Urothelium cell line (cell line): ENCODE data around the gene C2orf72.
"Not testable (repeated sequence)": the region's sequence is repeated elsewhere in the genome, so short reads cannot be mapped to it uniquely, and the experiment has no call there.

ENCODE experiments used
- DNase-seq: peaks from one replicate; pipeline ENCODE4 v3.0.0; 2011; ENCODE audit warnings: low spot score, mixed read lengths
- FAIRE-seq: peaks from 2 replicates; lab custom pipeline; 2011; peaks lifted over from hg19 to GRCh38; lab: Jason Lieb, UNC

Gene C2orf72

DNA sequence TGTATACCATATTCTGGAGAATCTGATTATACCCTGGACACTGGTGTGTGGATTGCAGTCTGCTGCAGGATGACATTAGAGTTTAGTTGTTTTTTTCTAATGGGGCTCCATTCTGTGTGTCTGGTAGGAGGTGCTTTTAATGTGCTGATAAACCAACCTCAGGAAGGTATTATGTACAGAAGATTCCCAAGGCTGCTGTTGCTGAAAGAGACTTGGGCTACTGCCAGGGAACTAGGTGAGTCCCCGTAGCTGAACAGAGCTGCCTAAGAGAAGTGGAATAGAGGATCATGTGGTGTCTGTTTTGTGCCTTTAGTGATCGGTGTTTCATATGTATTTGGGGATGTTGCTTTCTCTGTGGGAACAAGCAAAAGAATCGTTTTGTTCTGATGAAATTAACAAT lies 24.9 kb upstream of the C2orf72 start:
- DNase-seq (no peak), FAIRE-seq (no peak)

DNA sequence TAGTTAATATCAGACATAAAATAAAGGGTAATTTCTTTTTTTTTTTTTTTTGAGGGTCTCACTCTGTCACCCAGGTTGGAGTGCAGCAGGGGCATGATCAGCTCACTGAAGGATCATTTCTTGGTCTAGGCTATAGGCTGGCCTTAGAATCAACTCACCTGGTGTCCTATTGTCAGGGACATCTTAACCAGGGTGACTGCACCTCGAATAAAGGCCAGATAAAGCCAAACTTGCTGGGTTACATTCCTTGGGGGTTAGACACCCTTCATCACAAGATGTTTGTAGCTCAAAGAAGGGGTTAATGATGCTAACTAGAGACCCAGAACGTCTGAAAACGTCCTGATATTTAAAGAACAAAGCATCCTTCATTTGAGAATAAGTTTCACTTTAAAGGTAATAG lies 23.5 kb upstream of the C2orf72 start:
- no peak for DNase-seq
- no peak for FAIRE-seq

DNA sequence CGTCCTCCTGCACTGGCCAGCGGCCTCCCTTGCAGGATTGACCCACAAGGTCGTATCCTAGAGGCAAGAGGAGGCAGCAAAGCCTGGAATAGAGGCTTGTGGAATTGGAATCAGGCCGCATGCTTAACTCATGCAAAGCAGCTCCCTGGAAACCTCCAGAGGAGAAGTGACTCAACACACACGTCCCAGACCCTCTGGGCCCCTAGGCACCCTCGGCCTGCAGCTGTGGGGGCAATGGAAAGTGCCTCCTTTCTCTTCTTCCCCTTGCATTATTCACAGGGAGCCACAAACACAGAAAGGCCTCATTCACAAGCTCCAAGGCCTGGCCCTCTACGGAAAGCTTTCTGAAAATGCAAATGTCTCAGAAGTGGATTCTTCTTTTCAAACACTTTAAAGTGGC lies 21.8 kb upstream of the C2orf72 start:
- FAIRE-seq (no peak), DNase-seq (no peak)

DNA sequence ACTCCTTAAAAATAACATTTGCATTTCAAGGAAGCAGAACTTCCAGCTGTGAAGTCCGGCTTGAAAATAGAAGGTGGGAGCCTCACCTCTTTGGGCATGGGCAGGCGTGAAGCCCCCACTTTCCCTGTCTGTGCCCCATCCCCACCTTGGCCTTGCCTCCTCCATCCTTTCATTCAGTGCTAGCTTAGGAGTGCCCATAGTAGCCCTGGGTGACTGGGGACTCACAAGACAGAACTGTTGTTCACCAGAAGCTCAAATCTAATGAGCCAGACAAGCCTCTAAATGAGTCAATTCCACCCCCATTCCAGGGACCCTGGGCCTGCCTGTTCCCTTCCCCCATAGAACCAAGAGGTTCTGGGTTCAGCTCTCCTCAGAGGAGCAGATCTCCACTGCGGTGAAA lies 21.4 kb upstream of the C2orf72 start:
- no peak for DNase-seq
- FAIRE-seq: no peak

DNA sequence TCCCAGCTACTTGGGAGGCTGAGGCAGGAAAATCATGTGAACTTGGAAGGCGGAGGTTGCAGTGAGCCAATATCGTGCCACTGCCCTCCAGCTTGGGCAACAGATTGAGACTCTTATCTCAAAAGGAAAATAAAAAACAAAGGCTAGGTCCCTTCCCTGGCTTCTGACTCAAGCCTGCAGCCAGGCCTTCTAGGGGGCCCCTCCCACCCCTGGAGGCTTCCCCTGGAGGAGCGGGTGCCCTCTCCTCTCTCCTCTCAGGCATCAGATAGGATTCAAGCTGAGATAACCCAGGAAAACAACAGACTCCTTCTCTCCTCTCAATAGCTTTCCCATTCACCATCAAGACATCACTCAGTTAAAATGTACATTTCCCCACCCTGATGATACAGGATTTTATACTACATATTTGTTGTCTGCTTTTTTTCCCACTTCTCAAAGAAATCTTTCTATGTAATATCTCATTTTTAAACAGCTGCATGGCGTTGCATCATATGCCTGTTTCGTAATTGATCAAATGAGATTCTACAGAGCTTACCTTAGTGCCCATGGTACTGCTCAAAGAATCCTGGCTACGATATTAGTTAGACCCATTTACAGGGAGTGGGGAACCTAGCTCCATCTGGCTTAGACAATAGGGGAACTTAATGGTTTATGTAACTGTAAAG lies 20.6 kb upstream of the C2orf72 start:
- FAIRE-seq (no peak), DNase-seq (no peak)

DNA sequence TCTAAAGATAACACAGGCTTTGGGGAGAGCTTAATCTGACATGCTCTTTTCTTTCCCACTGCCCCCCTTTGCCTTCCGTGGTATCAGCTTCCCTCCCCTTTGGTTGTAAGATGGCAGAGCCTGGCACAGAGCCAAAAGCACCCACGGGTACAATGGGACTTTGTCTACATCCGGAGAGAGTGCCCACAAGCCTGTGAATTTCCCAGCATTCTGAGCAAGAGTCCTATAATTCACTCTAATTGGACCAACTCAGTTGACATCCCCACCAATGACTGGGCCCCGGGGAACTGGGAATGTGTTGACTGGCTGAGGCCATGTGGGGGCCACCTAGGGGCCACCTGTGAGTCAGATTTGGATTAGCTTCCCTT lies 20.1 kb upstream of the C2orf72 start:
- DNase-seq: no peak
- no peak for FAIRE-seq

DNA sequence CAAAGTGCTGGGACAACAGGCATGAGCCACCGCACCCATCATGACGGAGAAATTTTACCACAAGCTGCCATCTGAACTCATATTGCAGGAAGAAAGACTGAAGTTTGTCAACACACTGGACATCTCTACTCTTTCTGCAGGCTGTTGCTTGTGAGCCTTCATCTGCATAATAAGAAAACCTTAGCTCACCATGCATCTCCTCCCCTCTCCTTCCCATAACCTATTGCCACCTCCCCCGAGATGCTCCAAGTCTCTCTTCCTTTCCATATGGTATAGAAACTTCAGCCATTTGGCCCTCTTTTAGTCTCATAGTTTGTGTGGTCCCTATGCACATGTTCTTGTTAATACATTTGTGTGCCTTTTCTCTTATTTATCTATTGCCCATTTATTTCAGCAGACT lies 19.1 kb upstream of the C2orf72 start:
- no peak for FAIRE-seq

DNA sequence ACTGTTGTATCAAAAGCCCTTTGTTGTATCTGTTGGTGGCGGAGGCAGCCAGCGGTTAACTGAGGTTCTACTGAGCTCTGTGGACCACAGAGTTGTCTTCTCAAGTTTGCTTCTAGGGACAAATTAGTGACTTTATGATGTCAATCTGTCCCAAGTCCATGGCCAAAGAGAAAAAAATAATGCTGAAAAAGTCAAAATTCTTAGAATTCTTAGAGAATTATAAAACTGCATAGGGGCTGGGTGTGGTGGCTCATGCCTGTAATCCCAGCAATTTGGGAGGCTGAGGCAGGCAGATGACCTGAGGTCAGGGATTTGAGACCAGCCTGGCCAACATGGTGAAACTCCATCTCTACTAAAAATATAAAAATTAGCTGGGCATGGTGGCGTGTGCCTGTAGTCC lies 12.3 kb upstream of the C2orf72 start:
- not testable (repeated sequence) for FAIRE-seq, DNase-seq

More for the DNA sequence above, 19.1 kb upstream of the C2orf72 start:
- no peak for DNase-seq

DNA sequence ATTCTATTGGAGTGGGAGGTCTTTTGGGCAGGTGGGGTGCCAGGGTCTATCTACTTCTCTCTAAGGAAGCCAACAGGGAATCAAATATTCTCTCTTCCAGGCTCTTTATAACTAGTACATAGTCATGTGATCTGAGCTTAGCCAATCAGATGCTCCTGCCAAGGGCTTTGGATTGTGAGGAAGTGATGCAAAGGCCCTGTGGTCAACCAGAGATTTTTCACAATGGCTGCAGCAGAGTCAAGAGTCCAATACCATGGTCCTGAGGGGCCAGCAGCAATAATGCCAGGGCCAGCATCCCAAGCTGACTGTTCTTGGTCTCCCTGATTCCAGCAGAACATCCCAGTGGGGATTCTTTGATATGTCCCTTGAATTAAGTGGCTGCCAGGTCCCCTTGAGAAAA lies 8.4 kb upstream of the C2orf72 start:
- FAIRE-seq: no peak
- DNase-seq: no peak

DNA sequence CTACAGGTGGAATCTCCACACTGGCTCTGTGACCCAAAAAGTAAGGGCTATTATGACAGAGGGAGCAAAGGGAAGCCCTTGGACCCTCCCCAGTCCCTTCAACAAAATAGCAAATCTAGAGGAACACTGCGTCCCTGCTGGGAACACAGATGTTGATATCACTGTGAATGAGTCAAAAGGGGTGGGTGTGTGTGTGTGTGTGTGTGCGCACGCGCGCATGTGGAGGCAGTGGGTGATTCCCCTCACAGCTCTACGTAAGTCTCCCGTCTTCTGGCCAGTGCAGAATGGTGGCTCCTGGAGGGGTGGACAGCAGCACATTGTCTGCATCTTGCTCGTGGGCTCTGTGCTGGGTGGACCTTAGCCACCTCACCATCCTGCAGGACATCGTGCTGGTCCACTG lies 7.8 kb upstream of the C2orf72 start:
- no peak for FAIRE-seq
- DNase-seq: no peak

DNA sequence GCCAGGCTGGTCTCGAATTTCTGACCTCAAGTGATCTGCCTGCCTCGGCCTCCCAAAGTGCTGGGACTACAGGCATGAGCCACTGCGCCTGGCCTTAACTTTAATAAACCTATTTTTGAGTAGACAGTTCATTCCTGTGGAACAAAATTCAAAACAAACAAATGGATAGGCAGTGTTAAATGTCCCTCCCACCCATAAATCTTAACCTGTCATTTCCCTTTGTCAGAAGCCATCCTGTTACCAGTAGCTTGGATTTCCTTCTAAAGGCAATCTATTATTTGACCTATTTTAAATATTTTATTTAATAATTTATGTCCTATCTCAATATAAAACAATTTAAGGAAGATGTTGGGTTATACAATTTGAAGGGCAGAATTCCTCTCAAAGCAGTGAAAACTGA lies 6.6 kb upstream of the C2orf72 start:
- DNase-seq (no peak), FAIRE-seq (no peak)

DNA sequence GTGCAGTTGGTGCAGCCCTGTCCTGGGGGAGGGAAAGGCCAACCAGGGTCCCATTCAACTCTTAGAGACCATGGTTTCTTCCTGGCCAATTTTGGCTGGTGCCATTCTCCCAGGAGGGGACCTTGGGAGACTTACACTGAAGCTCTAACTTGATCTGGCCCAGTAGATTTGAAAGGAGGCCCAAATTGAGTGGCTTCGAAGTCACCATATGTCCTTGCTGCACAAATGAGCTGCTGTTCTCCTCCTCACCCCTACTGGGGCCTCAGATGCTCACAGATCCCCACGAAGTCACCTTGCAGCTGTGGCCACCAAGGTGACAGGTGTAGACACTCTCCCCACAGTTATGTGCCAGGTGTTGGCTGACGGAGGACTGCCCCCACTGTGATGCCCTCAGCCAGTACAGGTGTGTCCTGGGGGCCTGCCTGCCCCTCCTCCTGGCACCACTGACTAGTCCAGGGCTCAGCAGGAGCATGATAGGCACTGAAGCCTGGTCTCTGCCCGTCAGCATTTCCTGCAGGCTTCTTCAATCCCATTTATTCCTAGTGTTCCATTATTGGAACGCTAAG lies 4.7 kb upstream of the C2orf72 start:
- no peak for FAIRE-seq
- no peak for DNase-seq

DNA sequence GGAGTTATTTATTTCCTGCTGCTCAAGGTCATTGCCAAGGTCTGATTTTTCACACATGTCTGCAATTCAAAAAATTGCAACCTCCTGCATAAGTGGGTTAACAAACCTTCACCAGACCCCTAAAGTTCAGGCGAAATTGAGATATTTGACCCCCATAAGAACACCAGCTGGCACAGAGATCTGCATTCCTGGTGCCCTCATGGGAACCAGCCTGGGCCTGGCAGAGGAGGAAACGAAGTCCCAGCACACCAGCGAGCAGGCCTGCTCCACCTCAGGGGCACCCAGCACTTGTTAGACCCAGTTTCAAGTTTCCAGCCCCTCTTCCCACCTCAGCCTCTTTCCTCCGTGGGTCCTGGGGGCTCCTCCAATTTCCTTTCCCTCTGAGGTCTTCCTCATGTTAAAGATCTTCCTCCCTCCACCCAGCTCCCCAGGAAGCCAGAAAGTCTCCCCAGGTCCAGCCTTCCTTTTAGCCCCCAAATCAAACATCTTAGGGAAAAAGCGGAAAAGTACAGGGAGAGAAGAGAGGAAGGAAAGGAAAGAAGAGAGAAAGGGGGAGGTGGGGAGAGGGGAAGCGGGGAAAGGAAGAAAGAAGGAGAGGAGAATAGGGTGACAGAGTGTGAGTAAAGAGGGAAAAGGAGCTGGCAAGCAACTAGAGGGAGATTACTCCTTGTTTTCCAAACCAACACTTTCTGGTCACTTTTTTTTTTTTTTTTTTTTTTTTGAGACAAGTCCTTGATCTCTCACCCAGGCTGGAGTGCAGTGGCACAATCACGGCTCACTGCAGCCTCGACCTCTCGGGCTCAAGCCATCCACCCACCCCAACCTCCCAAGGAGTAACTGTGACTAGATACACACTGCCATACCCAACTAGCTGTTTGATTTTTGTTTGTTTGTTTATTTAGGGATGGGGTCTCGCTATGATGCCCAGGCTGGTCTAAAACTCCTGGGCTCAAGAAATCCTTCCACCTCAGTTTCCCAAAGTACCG lies 3.9 kb upstream of the C2orf72 start:
- FAIRE-seq: no peak

DNA sequence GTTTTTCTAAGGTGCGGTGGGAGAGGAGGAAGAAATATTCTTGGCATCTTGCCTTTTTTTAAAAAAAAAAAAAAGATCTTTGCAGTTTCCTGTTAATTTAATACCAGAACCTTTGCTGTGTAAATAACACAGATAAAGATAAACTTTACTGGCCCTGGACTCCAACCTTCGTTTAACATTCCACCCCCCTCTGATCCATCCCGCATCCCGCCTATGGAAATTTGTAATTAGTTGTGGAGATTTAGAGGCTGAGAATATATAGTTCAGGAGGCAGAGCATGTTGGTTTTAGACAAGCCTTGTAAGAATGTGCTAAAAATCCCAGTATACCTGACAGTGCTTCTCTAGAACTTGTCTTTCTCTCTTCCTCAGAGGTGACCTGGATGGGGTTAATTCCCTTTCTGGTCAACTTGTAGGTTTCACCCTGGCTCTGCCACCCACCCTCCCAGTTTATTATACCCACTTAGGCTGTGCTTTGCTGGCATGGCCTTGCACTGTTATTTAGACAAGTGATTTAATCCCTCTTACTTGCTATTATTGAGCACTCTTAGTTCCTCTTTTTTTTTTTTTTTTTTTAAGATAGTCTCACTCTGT lies 2.9 kb upstream of the C2orf72 start:
- DNase-seq: no peak
- FAIRE-seq: no peak

More for the DNA sequence above, 3.9 kb upstream of the C2orf72 start:
- DNase-seq: no peak

DNA sequence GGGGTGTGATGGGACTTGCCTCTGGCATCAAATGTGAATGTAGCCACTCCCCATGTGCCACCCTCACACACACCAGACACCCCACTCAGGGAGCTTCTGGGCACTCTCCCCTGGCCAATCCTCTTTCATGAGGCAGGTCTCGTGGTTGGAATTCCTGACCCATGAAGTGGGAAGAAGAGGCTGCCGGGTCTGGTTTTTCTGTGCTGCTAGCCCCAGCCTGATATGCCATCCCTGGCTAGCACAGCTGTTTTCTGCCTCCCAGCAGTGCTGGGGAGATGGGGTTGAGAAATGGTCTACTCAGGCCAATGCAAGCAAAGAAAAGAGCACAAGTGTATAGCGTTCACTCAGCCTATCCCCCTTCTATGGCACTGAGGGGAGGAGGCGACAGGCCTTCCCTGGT lies 1.2 kb upstream of the C2orf72 start:
- no peak for DNase-seq
- no peak for FAIRE-seq

DNA sequence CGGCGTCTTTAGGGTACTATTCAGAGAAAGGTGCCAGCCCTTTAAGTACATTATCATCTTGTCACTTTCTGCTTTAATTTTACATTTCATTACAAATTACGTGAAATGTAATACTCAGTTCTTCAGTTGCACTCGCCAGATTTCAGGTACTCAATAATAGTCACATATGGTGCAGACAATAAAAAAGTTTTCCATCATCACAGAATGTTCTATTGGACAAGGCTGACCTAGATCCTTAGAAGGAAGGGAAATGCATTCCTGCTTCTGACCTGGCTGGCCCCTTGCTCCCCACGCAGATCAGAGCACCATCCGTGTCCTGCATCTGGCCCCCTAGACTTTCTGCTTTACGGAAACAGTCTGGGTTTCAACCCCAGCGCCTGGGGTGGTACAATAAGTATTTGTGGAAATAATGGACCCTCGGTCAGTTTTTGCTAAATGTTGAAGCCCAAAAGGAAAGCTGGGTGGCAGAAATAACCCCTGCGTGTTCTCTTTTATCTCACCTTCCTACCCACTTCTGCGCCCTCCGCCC lies 681 bp upstream of the C2orf72 start:
- FAIRE-seq: no peak
- DNase-seq: no peak

DNA sequence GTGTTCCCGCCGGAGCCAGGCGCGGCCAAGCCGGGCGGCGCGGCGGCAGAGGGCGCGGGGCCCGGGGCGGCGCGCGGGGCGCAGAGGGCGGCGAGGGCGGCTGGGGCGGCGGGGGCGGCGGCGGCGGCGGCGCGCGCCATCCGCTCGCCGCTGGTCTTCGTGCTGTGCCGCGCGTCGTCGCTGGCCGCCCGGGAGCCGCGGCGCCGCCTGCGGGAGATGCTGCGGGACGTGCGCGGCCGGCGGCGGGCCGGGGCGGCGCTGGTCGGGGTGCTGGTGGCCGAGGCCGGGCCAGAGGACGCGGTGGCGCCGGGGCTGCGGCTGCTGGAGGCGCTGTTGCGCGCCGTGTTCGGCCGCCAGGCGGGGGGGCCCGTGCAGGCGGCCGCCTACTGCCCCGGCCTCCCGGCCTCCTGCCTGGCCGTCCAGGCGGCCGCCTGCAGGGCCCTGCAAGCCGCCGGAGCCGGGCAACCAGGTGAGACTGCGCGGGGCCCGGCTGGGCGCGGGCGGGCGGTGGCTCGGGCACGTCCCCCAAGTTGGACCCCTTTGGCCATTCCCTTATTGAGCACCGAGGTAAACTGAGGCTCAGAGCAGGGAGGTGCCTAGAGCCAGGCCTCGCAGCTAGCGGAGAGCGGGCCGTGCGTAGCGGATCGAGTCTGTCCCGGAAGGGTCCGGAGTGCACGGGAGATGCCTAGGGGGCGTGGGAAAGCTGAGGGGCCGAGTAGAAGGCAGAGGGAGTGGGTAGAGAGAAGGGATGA lies 584 bp downstream of the C2orf72 start:
- peak; percentile 75 for DNase-seq
- FAIRE-seq: peak; percentile 23

DNA sequence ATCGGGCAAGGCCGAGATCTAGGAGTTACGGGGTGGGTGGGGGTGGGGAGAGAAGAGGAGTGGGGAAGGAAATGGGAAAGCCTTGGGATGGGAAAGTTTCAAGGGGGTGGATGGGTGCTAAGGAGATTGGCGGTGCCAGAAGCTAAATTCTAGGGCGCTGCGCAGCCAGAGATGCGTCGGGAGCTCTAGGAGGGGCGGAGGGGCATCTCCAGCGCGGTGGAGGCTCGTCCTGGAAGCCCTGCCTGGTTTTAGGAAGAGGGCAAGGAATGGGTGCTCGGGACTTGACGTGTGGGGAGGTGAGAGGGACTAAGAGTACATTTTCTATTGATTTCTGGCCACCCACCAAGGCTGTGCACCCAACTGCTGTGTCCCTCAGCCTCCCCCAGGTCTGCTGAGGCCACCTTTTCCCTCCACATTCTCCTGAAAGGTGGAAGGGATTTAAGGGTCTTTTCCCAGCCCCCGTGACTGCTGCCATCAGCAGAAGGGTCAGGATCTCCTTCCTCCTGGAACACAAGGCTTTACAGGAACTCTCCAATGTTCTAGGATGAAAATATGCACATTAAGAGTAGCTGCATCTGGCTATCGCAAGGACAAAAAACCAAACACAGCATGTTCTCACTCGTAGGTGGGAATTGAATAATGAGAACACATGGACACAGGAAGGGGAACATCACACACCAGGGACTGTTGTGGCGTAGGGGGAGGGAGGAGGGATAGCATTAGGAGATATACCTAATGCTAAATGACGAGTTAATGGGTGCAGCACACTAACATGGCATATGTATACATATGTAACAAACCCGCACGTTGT lies 1.4 kb downstream of the C2orf72 start:
- no peak for FAIRE-seq
- DNase-seq: no peak

DNA sequence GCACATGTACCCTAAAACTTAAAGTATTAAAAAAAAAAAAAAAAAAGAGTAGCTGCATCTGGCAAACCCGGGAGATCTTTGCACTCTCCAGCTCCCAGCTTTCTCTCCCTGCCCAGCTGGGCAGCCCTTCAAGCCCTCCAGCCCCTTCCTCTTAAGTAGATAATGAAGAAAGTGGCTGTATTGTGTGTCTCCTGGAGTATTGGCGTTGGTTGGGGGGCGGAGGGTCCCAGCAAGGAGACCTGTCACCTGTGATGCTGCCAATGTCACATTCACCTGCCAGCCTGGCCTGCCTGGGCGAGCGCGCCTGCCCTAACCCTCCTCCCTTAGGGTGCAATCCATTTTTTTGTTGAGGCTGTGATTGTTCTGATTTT lies 2.0 kb downstream of the C2orf72 start:
- FAIRE-seq (no peak), DNase-seq (no peak)
